ENCODE results near the gene PKN1.

- no peak for TF ChIP-seq EZH2 (IDR thresholded peaks at IDR 0.05; ENCODE audit: low read depth)
- no peak for TF ChIP-seq CTCF (conservative IDR thresholded peaks at IDR 0.05)
Observed at GRCh38 chr19:14487370-14488125, 54.4 kb downstream of the PKN1 start.

Measured in PC-9 (cell line).